IgD-negative memory B cell (primary cell): ENCODE data around the gene AMBRA1. TPM values are rescaled to one million over a fixed set of nuclear protein-coding genes. Genes with fewer than 3 reads are reported as not detected.

Experiments used
- H3K27ac Mint-ChIP-seq, 3 donors: one replicate each; pipeline ENCODE4 v1.8.0; 2020 to 2022; ENCODE audit warnings: mild to moderate bottlenecking in 3 of 3, mixed read lengths in 3 of 3, moderate library complexity in 1 of 3
- H3K27me3 Mint-ChIP-seq: one replicate; pipeline ENCODE4 v1.8.0; 2021; ENCODE audit warnings: mixed read lengths
- H3K36me3 Mint-ChIP-seq: one replicate; pipeline ENCODE4 v1.8.0; 2020; ENCODE audit warnings: mild to moderate bottlenecking, mixed read lengths
- H3K4me1 Mint-ChIP-seq, 3 donors: one replicate each; pipeline ENCODE4 v1.8.0; 2020 to 2022; ENCODE audit warnings: mixed read lengths in 3 of 3, mild to moderate bottlenecking in 1 of 3
- H3K4me3 Mint-ChIP-seq, 4 donors: one replicate each; pipeline ENCODE4 v1.8.0; 2020 to 2022; ENCODE audit warnings: mild to moderate bottlenecking in 4 of 4, mixed read lengths in 4 of 4, moderate library complexity in 3 of 4
- H3K9me3 Mint-ChIP-seq, 3 donors: one replicate each; pipeline ENCODE4 v1.8.0; 2020 to 2021; ENCODE audit warnings: mixed read lengths in 3 of 3, mild to moderate bottlenecking in 1 of 3
- polyA plus RNA-seq: library from polyadenylated mRNA; unstranded; fragments of 300-500 nt; fragmentation: Illumina TruSeq; gene quantifications from one replicate; pipeline ENCODE4 v1.2.3, GENCODE V29; 2021

AMBRA1 gene
- polyA plus RNA-seq, 1 donor from 2014 or later = 9.1 TPM

DNA sequence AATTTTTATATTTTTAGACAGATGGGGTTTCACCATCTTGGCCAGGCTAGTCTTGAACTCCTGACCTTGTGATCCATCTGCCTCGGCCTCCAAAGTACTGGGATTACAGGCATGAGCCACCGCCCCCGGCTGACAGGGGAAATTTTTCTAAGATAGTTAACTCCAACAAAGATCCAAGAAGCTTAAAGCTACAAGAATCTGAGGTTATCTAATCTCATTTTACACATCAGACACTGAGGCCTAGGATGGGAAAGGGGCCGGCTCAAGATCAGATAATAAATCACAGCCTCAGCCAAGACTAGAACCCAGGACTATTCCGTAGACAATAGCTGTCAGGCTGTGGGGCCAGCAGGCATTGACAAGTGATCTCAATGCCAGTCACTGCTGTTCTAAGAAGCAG lies 94.0 kb downstream of the AMBRA1 start:
- H3K9me3 Mint-ChIP-seq = no peaks in the 10 kb centered on the region
- H3K4me1 Mint-ChIP-seq = peaks cover 0 to 4% (median 0%) of the 10 kb centered on the region in 3 donors
- H3K4me3 Mint-ChIP-seq = no peak overlapping the region
- no peaks in the 10 kb centered on the region for H3K27me3 Mint-ChIP-seq
- no peak overlapping the region for H3K27ac Mint-ChIP-seq
- peaks cover 1% of the 10 kb centered on the region for H3K36me3 Mint-ChIP-seq

DNA sequence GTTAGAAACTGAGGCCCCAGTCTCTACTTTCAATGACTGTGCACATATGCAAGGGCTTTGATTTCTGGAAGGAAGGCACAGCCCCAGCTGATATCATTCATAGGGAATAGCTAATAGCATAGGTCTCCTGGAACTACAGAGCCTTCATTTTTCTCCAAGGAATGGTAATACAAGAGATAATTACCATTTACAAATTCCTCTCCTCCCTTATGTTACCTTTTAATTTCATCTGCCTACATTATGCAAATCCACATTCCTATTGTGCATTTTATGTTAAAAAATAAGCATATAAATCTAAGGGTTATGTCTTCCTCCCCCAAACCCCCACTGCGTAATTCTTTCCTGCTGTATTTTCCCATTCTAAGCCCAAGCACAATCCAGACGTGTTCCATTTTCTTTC lies 94.9 kb downstream of the AMBRA1 start:
- H3K27me3 Mint-ChIP-seq = no peaks in the 10 kb centered on the region
- H3K36me3 Mint-ChIP-seq = peaks cover 3% of the 10 kb centered on the region
- H3K27ac Mint-ChIP-seq = no peak overlapping the region
- H3K4me1 Mint-ChIP-seq = peaks cover 0 to 4% (median 0%) of the 10 kb centered on the region in 3 donors
- no peaks in the 10 kb centered on the region for H3K9me3 Mint-ChIP-seq
- no peak overlapping the region for H3K4me3 Mint-ChIP-seq

DNA sequence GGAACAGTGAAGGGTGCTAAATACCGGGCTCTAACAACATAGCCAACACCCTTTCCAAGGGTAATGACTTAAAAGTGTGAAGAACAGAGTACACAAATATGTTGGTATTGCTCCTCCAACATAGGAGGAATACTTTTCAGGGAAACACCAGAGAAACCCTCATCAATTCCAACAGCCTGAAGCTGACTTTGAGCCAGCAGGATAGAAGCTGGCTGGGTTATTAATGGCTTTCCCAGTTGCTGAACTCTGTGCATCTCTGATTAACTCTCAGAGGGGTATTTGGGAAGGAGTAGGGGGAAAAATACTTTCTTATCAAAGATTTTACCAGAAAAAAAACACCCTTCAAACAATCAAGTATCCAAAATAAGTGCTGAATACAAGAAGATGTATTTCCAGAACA lies 95.6 kb downstream of the AMBRA1 start:
- peaks cover 0 to 3% (median 0%) of the 10 kb centered on the region in 3 donors for H3K4me1 Mint-ChIP-seq
- H3K36me3 Mint-ChIP-seq = peaks cover 7% of the 10 kb centered on the region
- peak overlapping the region in 1 of 3 donors; percentile 3 for H3K27ac Mint-ChIP-seq
- H3K27me3 Mint-ChIP-seq = no peaks in the 10 kb centered on the region
- no peaks in the 10 kb centered on the region for H3K9me3 Mint-ChIP-seq
- H3K4me3 Mint-ChIP-seq = no peak overlapping the region

DNA sequence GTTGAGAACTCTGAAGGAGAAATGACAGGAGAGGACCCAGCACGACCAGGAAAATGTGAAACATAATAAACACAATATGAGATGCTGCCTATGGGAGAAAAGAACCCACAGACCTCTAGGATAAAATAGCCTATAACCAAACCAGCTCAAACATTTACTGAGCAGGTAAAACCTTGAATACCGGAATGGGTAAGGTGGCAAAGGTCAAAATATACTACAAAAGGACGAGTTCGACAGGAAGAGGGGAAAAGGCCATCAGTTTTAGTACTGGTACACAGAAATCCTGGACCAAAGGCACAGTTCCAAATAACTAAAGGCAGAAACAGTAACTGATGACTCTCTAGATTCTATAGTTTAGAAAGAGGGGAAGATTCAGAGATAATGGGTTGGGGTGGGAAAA lies 96.3 kb downstream of the AMBRA1 start:
- Mint-ChIP-seq H3K27ac (peak overlapping the region in 1 of 3 donors; percentile 3), H3K4me1 (no peaks in the 10 kb centered on the region), H3K36me3 (peaks cover 7% of the 10 kb centered on the region), H3K9me3 (no peaks in the 10 kb centered on the region), H3K4me3 (no peak overlapping the region), H3K27me3 (no peaks in the 10 kb centered on the region)

DNA sequence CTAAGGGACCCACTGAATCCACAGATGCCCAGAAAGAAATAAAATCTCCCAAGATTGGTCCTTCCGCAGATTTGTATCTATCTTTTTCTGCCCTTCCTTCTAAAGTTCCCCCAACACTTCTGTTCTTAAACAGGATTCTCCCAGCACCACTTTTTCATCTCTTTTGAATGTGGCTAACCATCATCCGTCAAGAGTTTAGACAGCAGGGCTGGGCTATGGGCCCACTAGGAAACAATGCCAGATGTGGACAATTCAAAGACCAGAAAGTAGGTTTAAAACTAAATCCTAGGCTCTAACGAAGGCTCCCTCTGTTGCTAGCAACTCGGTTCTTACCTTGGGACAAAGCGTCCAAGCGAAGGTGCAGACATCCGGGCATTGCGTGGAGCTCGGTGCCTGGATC lies 100.0 kb downstream of the AMBRA1 start:
- Mint-ChIP-seq H3K4me1 (peaks cover 4 to 8% (median 4%) of the 10 kb centered on the region in 3 donors), H3K4me3 (no peak overlapping the region), H3K27me3 (no peaks in the 10 kb centered on the region), H3K27ac (no peak overlapping the region), H3K36me3 (peaks cover 10% of the 10 kb centered on the region), H3K9me3 (no peaks in the 10 kb centered on the region)

DNA sequence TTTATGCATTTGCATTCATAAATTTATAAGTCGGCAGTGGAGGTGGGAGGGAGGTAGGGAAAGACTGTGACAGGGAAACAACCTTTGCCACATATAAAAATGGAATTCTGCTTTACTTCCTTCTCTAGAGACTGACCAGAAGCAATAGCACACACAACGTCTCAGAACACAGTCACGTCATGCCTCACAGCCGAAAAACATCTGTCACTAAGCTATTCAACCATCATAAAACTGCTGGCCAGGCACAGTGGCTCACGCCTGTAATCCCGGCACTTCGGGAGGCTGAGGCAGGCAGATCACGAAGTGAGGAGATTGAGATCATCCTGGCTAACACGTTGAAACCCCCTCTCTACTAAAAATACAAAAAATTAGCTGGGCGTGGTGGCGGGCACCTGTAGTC lies 101.3 kb downstream of the AMBRA1 start:
- Mint-ChIP-seq H3K36me3 (peaks cover 10% of the 10 kb centered on the region), H3K27me3 (no peaks in the 10 kb centered on the region), H3K4me3 (no peak overlapping the region), H3K9me3 (no peaks in the 10 kb centered on the region), H3K4me1 (peaks cover 4 to 9% (median 7%) of the 10 kb centered on the region in 3 donors), H3K27ac (no peak overlapping the region)

DNA sequence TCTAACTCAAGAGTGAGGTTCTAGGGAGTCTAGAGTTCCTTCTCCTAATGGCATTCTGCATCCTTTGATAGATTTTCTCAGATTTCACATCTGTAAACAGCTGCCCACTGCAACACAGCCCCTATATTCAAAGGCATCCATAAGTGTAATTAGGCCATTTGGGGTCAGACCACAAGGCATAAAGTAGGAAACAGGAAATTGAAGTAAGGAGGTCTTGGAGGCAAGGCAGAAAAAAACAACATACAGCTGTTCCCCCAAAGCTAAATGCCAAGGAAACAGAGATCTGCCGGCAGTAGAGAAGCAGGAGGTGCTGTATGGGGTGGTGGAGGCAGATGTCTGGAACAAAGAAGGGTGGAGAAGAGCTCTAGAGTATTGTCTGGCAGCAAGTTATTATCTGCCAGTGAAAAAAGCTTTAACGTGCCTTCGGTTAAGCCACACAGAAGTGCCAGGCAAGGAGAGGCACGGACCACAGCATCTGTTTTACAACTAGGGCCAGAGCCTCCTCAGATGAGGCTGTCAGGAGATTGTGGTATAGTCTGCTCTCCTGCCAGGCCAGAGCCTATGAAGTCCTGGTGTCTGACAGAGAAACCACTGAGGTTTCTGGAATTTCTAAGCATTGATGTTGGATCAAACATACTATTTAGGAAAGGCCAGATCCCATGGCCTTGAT lies 102.0 kb downstream of the AMBRA1 start:
- Mint-ChIP-seq H3K27ac (peak overlapping the region in 1 of 3 donors; percentile 8), H3K36me3 (peaks cover 9% of the 10 kb centered on the region), H3K4me1 (peaks cover 4 to 10% (median 9%) of the 10 kb centered on the region in 3 donors), H3K27me3 (no peaks in the 10 kb centered on the region), H3K9me3 (no peaks in the 10 kb centered on the region), H3K4me3 (no peak overlapping the region)

DNA sequence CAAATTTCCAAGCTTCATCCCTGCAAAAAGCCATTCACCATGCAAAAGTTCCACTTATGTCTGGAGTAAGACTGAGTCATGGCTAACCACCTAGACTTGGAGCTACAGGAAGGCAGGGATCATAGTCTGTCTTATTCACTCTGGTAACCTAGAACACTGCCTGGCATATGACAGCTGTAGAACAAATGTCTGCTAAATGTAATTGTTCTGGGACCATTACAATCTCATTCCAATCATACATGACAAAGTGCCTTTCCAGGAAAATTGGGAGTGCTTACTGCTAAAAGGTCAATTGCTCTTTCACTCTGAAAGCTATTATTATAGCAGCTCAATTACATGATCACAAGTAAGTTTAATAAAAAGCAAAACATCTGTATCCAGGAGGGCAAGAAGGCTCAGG lies 103.2 kb downstream of the AMBRA1 start:
- H3K9me3 Mint-ChIP-seq = no peaks in the 10 kb centered on the region
- H3K27ac Mint-ChIP-seq = no peak overlapping the region
- H3K4me3 Mint-ChIP-seq = no peak overlapping the region
- H3K36me3 Mint-ChIP-seq = peaks cover 9% of the 10 kb centered on the region
- H3K27me3 Mint-ChIP-seq = no peaks in the 10 kb centered on the region
- H3K4me1 Mint-ChIP-seq = peaks cover 4 to 10% (median 9%) of the 10 kb centered on the region in 3 donors

DNA sequence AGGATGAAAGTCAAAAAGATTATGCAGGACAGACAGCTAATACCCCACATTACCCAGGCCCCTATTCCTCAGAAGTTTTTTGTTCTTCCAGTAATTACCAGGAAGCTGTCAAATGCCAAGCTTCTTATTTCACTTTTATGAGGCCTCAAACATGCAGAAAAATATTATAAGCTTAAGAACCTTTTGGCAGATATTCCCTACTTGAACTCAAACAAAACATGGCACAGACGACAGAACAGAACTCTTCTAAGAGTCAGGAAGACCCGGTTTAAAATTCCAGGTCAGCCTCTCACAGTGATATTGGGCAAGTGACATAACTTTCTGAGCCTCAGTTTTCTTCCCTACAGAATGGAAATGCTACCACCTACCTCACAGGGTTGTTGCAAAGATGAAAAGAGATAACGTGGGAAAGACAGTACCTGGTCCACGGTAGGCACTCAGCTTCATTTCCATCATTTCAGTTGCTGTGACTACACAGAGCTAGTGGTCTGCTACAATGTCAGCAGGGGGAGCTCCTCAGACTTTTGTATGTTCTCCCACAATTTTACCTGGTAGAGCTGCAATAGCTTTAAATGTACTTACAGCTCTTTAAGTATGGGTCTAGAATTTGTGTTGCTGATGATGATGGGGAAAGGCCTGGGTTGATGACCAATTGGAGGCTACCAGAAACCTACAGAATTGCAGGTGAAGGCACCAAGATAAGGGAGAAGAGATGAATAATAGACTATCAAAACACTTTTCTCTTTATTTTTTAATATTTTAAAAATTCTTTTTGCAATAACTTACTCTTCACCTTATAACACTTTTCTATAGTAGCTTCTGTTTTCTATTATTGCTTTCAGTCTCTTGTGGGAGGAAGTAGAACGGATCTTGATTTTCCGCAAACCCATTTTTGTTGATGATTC lies 103.9 kb downstream of the AMBRA1 start:
- H3K4me3 Mint-ChIP-seq = no peak overlapping the region
- H3K27me3 Mint-ChIP-seq = no peaks in the 10 kb centered on the region
- peaks cover 4 to 14% (median 10%) of the 10 kb centered on the region in 3 donors for H3K4me1 Mint-ChIP-seq
- no peak overlapping the region for H3K27ac Mint-ChIP-seq
- H3K36me3 Mint-ChIP-seq = peaks cover 9% of the 10 kb centered on the region
- no peaks in the 10 kb centered on the region for H3K9me3 Mint-ChIP-seq

DNA sequence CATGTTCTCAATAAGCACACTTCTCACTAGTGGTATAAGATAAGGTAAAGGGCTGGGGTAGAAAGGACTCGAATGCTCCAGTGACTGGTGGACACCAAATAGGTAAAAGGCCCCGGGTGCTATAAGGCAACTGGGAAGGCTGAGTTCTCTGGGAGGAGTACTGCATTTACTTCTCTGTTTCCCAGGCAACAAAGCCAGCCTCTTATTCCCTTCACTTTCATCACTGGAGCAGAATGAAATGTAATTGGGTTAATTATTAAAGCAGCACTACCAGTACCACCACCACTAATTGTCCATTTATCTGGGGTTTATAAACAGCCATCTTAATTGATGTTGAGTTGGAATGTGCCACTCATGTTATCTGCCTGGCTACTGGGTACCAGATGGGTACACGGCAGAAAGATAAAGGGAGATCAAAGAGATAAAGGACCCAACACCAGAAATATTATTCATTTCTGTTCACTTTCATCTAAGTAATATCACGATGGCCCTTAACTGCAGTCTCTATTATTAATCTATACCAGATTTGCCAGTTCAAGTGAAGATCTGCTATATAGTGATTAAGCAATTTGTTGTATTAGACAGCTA lies 107.9 kb downstream of the AMBRA1 start:
- H3K27me3 Mint-ChIP-seq = no peaks in the 10 kb centered on the region
- no peaks in the 10 kb centered on the region for H3K9me3 Mint-ChIP-seq
- peaks cover 7 to 20% (median 17%) of the 10 kb centered on the region in 3 donors for H3K4me1 Mint-ChIP-seq
- H3K27ac Mint-ChIP-seq = no peak overlapping the region
- peaks cover 10% of the 10 kb centered on the region for H3K36me3 Mint-ChIP-seq
- H3K4me3 Mint-ChIP-seq = no peak overlapping the region

DNA sequence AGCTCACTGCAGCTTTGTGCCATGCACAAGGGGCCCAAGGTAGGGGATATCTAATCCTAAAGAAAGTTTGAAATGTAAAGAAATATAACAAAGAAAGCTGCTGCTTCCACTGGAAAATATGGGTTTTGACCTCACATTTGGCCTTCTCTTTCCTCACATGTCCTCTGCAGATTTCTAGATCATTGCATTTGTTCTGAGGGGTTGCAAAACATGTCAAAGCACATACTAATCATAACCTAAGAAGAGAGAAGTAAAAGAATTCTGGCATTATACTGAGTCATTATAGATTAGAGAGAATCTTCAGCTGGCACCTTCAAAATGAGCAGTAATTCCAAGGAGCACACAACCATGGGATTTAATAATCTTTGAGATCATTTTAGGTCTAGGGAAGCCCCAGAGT lies 109.7 kb downstream of the AMBRA1 start:
- H3K36me3 Mint-ChIP-seq = peaks cover 8% of the 10 kb centered on the region
- H3K4me1 Mint-ChIP-seq = peaks cover 3 to 16% (median 12%) of the 10 kb centered on the region in 3 donors
- no peak overlapping the region for H3K27ac Mint-ChIP-seq
- no peaks in the 10 kb centered on the region for H3K27me3 Mint-ChIP-seq
- H3K9me3 Mint-ChIP-seq = no peaks in the 10 kb centered on the region
- no peak overlapping the region for H3K4me3 Mint-ChIP-seq

DNA sequence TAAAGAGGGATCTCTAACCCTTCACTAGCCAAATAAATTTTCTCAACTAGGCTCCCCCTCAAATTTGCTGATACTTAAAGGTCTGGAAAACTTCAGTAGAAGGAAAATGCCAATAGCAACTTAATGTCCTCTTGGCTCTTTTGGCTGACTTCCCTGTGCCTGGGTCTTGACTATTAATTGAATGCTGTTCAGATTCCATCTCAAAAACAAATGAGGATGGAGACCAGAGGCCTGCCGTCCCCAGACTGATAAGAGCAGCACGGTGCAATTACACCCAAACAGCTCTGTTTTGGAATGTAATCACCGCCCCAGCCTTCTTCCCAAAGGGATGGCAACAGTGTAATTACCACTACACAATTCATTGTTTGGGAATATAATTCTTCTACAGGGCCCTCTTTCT lies 112.9 kb downstream of the AMBRA1 start:
- Mint-ChIP-seq H3K27ac (no peak overlapping the region), H3K9me3 (no peaks in the 10 kb centered on the region), H3K36me3 (peaks cover 7% of the 10 kb centered on the region), H3K4me3 (no peak overlapping the region), H3K4me1 (peaks cover 8 to 14% (median 13%) of the 10 kb centered on the region in 3 donors), H3K27me3 (no peaks in the 10 kb centered on the region)

DNA sequence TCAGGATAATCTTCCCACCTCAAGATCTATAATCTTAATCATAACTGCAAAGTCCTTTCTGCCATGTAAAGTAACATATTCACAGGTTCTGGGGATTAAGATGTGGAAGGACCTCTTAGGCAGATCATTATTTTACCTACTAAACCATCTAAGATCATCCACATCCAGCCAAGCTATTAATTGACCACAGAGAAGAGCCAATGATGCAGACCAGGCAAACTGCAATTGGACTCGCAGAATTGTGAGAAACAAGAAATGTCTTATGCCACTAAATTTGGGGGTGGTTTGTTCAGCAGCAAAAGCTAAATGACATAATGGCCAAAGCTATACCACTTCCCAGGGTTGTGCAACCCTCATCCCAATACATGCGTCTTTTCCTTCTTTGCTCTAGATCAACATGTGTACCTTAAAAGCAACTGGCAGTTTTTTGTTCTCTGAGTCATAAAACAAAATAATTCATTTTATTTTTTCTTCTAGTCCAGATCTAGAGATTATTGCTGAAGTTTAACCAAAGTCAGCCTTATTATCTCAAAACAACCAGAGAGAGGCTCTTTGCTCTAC lies 113.6 kb downstream of the AMBRA1 start:
- H3K4me1 Mint-ChIP-seq = peaks cover 8 to 15% (median 14%) of the 10 kb centered on the region in 3 donors

DNA sequence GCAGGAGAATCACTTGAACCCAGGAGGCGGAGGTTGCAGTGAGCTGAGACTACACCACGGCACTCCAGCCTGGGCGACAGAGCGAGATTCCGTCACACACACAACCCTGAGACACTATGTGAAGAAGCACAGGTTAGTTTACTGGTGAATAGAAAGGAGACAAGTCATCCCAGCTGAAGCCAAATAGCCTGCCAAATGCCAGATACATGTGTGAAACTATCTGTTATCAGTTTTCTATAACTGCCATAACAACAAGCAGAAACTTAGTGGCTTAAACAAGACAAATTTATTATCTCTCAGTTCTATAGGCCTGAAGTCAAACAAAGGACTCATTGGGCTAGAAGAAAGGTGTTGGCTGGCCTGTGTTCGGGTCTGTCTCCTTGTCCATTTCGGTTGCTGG lies 114.2 kb downstream of the AMBRA1 start:
- H3K9me3 Mint-ChIP-seq = no peaks in the 10 kb centered on the region

More for the DNA sequence above, 113.6 kb downstream of the AMBRA1 start:
- no peak overlapping the region for H3K27ac Mint-ChIP-seq
- H3K9me3 Mint-ChIP-seq = no peaks in the 10 kb centered on the region
- no peaks in the 10 kb centered on the region for H3K27me3 Mint-ChIP-seq
- no peak overlapping the region for H3K4me3 Mint-ChIP-seq
- peaks cover 7% of the 10 kb centered on the region for H3K36me3 Mint-ChIP-seq

DNA sequence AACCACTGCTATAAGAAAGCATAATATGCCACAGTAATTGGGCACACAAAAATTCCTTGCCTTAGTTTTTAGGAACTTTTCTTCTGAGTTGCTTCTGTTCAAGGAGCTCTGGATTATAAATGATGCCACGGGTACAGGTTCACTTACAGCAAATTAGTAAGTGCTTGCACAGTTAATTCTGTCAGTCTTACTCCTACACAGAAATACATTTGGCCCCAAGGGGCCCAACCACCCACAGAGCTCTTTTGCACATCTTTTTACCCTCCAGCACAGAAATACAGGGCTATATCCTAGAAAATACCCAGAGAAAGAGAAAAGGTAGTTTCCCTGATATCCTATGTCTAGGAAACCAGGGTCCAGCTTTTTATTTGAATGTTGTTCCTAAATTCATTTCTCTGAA lies 115.6 kb downstream of the AMBRA1 start:
- H3K4me1 Mint-ChIP-seq = peaks cover 9 to 12% (median 10%) of the 10 kb centered on the region in 3 donors
- no peaks in the 10 kb centered on the region for H3K9me3 Mint-ChIP-seq
- no peak overlapping the region for H3K4me3 Mint-ChIP-seq
- H3K36me3 Mint-ChIP-seq = peaks cover 5% of the 10 kb centered on the region
- H3K27me3 Mint-ChIP-seq = no peaks in the 10 kb centered on the region
- no peak overlapping the region for H3K27ac Mint-ChIP-seq

More for the DNA sequence above, 114.2 kb downstream of the AMBRA1 start:
- Mint-ChIP-seq H3K4me3 (no peak overlapping the region), H3K27me3 (no peaks in the 10 kb centered on the region), H3K27ac (no peak overlapping the region), H3K4me1 (peaks cover 8 to 18% (median 17%) of the 10 kb centered on the region in 3 donors), H3K36me3 (peaks cover 7% of the 10 kb centered on the region)
